IPS-NIHi7 (cell line): ENCODE data around the gene IGSF8.
A peak's percentile ranks its signal among the peaks of the same experiment; 100 is the strongest.
"Not testable (repeated sequence)": the region's sequence is repeated elsewhere in the genome, so short reads cannot be mapped to it uniquely, and the experiment has no call there.

Experiments
- DNase-seq: peaks from one replicate; pipeline ENCODE4 v3.0.0; 2012; ENCODE audit warnings: mixed read lengths; ENCODE audit errors: extremely low spot score

IGSF8 gene

DNA sequence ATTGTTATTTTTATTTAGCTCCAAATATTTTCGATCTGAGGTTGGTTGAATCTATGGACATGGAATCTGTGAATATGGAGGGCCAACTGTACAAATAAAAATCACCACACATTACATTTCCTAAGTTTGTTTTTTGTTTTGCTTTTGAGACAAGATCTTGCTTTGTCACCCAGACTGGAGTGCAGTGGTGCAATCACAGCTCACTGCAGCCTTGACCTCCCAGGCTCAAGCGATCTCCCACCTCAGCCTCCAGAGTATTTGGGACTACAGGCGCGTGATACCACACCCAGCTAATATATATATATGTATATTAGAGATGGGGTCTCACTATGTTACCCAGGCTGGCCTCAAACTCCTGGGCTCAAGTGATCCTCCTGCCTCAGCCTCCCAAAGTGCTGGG lies 27.9 kb upstream of the IGSF8 start:
- DNase-seq: not testable (repeated sequence)

DNA sequence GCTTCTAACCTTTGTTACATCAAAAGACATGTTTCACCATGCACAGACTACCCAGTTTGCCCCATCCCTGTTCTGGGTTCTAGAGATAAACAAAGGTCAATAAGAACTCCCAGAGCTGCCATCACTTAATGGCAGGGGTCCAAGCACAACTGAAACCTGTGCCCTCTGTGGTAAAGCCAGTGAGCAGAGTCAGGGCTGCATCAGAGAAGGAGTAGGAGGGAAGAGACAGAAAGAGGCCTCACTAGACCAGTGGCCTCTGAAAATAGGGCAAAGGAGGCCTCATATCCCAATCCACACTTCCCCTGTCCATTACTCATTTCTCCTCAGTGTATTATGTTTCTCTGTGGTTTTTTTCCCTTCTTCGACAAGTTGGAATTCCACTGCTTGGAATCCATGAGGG lies 27.3 kb upstream of the IGSF8 start:
- DNase-seq: no peak

- peak; percentile 53 for DNase-seq
Observed at GRCh38 chr1:160124705-160125478, 26.5 kb upstream of the IGSF8 start.

DNA sequence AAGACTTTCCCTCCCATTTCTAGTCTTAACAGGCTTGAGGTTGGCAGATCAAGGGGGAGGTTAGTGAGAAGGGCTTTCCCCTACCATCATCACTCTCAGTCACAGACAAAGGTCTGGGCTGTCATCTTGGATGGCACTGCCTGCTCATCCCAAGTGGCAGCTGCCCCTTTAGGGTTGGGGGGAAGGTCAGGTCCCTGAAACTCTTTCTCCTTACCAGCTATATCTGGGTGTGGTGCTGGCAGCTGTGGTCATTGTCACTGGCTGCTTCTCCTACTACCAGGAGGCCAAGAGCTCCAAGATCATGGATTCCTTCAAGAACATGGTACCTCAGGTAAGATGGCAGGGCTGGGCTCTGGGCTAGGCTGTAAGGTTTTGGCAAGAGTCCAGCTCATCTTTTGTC lies 25.3 kb upstream of the IGSF8 start:
- no peak for DNase-seq

- no peak for DNase-seq
Observed at GRCh38 chr1:160122978-160123495, 24.6 kb upstream of the IGSF8 start.

DNA sequence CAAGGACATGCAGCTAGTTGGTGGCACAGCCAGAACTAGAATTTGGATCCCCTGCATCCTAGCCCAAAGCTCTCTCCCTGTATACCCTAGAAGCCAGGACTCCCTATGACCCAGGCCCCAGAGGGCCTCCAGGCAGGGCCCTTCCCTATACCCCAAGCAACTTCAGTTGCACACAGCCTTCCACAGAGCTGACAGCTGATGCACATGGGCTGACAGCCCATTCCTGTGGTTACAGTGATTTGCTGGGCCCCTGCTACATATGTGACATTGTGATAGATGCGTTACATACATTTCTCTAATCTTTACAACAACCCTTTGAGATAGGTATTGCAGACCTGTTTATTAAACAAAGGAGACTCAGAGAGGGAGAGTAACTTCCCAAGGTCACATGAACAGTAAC lies 23.0 kb upstream of the IGSF8 start:
- DNase-seq: no peak

DNA sequence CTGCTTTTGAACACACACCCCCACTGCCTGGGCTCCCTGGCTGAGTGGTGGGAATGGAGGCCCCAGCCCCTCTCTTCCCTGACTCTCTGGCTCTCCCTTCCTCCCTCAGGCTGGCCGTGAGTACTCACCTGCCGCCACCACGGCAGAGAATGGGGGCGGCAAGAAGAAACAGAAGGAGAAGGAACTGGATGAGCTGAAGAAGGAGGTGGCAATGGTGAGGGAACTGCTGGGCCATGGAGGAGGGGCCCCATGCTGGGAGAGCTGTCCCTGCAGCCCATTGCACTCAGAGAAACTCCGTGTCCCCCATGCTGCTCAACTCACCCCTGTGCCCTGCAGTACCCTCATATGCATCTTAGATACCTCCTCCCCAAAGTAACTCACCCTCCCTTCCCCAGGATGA lies 22.4 kb upstream of the IGSF8 start:
- DNase-seq: no peak

DNA sequence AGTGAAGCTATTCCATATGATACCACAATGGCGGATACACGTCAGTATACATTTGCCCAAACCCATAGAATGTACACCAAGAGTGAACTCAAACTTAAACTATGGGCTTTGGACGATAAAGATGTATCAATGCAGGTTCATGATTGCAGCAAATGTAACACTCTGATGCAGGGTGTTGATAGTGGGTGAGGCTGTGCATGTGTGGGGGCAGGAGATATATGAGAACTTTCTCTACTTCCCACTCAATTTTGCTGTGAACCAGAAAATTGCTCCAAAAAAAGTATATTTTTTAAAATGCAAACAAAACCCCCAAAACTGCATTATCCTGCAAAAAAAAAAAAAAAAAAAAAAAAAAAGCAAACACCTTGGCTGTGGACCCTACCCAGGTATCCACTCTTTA lies 20.5 kb upstream of the IGSF8 start:
- DNase-seq: no peak

GRCh38 chr1:160117709-160118183 lies 19.3 kb upstream of the IGSF8 start:
- peak; percentile 53 for DNase-seq

- no peak for DNase-seq
Observed at GRCh38 chr1:160117300-160117699, 18.9 kb upstream of the IGSF8 start.

- no peak for DNase-seq
Observed at GRCh38 chr1:160116283-160117147, 18.1 kb upstream of the IGSF8 start.

DNA sequence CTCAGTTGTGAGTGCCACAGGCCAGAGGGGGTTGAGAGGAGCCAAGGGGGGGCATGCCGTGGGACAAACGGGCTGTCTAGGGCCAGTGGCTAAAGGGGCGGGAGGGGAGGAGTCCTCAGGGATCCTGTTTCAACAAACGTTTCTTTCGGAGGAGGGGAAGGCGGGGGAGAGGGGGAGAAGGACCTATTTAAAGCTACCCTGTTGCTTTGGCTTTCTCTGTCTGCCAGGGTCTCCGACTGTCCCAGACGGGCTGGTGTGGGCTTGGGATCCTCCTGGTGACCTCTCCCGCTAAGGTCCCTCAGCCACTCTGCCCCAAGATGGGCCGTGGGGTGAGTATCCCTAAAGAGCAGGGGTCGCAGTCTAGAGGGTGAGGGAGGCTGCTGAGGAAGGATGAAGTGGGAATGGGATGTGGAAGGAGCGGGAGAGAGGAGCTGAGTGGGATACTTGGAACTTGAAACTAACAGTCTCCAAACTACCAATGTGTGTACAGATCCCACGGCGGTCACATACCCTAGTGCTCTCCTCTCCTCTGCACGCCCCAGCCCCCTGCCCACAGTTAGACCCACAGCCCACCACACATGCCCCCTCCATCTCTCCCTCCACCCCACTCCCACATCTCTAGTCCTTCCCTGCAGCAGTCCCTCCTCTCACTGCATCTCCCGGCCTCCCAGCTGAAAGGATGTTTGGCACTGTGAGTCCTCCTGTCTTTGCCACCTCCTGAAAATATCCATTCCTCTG lies 17.3 kb upstream of the IGSF8 start, which contains the start of gene ATP1A2:
Gene ATP1A2, plus strand, starts transcription at position 215 of the 738 bp plus-strand sequence. Its CDS starts 103 bp downstream, at position 318.
- peak; percentile 72 for DNase-seq

GRCh38 chr1:160114085-160114484 lies 15.7 kb upstream of the IGSF8 start:
- DNase-seq: peak; percentile 48

- DNase-seq: no peak
Observed at GRCh38 chr1:160113407-160113806, 15.0 kb upstream of the IGSF8 start.

GRCh38 chr1:160112357-160112756 lies 13.9 kb upstream of the IGSF8 start:
- DNase-seq: no peak

- DNase-seq: not testable (repeated sequence)
Observed at GRCh38 chr1:160111462-160111861, 13.0 kb upstream of the IGSF8 start.

GRCh38 chr1:160109686-160110085 lies 11.3 kb upstream of the IGSF8 start:
- no peak for DNase-seq

GRCh38 chr1:160108888-160109662 lies 10.7 kb upstream of the IGSF8 start:
- peak; percentile 70 for DNase-seq

DNA sequence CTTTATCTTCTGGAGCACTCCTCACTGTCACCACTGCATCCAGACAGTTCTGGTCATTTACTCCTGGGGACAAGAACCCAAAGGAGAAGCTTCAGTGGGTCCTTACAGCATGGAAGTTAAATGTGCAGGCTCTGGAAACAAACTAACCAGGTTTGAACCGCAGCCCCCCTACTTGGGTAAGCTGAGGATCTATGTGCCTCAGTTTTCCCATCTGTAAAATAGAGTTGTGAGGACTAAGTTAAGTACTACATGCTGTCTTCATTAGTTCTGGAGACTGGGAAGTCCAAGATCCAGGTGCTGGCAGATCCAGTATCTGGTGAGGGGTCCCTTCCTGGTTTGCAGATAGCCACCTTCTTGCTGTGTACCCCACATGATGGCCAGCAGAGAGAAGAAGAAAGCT lies 9.1 kb upstream of the IGSF8 start:
- DNase-seq: no peak

DNA sequence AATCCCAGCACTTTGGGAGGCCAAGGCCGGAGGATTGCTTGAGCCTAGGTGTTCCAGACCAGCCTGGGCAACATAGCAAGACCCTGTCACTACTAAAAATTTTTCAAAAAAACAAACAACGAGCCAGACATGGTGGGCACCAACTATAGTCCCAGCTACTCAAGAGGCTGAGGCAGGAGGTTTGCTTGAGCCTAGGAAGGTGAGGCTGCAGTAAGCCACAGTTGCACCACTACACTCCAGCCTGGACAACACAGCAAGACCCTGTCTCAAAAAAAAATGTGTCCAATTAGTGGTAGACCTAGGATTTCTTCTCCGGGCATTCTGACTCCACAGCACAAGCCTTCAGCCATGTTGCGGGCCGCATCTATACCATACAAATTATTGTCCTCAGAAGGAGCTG lies 6.7 kb upstream of the IGSF8 start:
- DNase-seq: no peak

- no peak for DNase-seq
Observed at GRCh38 chr1:160104486-160104885, 6.1 kb upstream of the IGSF8 start.
